22Rv1 (cell line): ENCODE results near the gene CHAT.

Experiments used
- H3K27ac ChIP-seq: fragments of 450-650 bp; 2 replicates; pipeline ENCODE4 v1.5.1; 2017
- ZFX ChIP-seq: fragments of 450-650 bp; IDR thresholded peaks from 2 replicates; pipeline ENCODE4 v1.6.1; 2017; ENCODE audit warnings: antibody characterized with exemption, borderline replicate concordance
- TF ChIP-seq, protein P1 (sequence below): fragments of 450-650 bp; IDR thresholded peaks from 2 replicates; pipeline ENCODE4 v1.5.1; 2017; ENCODE audit warnings: mild to moderate bottlenecking

Gene CHAT

DNA sequence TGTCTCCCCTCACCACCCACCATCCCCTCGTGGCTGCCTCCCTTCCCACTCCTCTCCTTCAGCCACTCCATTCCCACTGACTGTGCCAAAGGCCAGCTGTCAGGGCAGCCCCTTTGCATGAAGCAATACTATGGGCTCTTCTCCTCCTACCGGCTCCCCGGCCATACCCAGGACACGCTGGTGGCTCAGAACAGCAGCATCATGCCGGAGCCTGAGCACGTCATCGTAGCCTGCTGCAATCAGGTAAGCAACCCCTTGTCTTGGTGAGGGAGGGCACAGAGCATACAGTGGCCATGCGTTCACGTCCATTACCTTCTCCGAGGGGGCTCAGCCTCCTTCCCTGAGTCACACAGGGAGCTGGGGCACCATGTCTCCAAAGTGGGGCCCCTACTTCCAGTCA lies 11.6 kb downstream of the CHAT start:
- H3K27ac ChIP-seq = no peak overlapping the region
- no peak for TF ChIP-seq ZFX
- TF ChIP-seq, protein P1, sequence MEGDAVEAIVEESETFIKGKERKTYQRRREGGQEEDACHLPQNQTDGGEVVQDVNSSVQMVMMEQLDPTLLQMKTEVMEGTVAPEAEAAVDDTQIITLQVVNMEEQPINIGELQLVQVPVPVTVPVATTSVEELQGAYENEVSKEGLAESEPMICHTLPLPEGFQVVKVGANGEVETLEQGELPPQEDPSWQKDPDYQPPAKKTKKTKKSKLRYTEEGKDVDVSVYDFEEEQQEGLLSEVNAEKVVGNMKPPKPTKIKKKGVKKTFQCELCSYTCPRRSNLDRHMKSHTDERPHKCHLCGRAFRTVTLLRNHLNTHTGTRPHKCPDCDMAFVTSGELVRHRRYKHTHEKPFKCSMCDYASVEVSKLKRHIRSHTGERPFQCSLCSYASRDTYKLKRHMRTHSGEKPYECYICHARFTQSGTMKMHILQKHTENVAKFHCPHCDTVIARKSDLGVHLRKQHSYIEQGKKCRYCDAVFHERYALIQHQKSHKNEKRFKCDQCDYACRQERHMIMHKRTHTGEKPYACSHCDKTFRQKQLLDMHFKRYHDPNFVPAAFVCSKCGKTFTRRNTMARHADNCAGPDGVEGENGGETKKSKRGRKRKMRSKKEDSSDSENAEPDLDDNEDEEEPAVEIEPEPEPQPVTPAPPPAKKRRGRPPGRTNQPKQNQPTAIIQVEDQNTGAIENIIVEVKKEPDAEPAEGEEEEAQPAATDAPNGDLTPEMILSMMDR = no peak

DNA sequence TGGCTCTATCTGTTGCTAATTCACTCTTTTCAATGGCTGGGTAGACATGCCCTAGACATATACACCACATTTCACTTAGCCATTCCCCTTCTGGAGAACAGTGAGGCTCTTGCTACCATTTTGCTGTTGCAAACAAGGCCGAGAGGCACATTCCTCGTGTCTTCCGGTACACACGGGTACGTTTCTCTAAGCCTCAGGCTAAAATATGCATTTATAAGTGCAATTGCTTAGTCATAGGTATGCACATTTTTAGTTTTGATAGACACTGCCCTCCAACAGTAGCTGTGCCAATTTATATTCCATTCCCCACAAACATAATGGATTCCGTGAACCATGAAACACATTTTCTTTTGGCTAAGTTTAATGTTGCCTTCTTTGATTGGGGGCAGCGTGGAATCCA lies 13.2 kb downstream of the CHAT start:
- no peak for TF ChIP-seq ZFX
- TF ChIP-seq, protein P1 = no peak
- H3K27ac ChIP-seq = no peak overlapping the region

DNA sequence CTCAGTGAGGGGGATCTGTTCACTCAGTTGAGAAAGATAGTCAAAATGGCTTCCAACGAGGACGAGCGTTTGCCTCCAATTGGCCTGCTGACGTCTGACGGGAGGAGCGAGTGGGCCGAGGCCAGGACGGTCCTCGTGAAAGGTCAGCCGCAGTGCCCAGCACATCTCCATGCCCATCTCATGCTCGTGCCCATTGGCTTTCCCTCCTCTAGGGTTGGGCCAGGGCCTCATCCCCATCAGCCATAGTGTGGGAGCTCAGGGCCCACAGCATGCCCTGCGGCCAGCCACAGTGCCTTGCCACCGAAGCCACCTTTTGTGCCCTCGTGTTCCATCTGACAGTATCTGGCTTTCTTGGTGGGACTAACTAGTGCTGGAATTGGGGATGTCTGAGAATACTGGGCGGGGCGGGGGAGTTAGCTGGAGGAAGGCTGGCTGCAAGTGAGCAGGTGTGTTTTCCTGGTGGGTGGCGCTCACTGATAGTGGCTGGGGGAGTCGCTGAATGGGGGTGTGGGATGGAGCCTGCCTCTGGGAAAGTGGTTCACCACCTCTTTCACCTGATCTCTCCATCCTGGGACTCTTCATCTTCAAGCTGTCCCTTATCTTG lies 13.9 kb downstream of the CHAT start:
- TF ChIP-seq, protein P1 = no peak
- H3K27ac ChIP-seq = no peak overlapping the region

DNA sequence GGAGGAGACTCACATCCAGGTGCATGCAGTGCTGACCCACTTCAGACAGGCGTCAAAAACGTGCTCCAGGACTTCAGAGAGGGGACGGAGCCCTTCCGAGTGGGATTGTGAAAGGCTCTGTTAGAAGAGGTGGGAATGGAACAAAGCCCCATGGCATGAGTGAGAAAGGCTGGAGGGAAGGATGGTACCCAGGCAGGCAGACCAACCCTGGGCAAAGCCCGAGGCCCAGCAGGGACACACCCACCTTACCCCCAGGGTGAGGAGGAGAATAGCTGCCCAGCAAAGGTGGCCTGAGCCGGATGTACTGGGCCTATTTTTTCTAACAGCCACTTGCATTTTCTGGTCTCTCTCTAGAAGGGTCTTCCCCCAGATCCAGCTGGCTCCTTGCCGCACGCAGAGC lies 14.8 kb downstream of the CHAT start:
- TF ChIP-seq ZFX = no peak
- TF ChIP-seq, protein P1 = no peak

DNA sequence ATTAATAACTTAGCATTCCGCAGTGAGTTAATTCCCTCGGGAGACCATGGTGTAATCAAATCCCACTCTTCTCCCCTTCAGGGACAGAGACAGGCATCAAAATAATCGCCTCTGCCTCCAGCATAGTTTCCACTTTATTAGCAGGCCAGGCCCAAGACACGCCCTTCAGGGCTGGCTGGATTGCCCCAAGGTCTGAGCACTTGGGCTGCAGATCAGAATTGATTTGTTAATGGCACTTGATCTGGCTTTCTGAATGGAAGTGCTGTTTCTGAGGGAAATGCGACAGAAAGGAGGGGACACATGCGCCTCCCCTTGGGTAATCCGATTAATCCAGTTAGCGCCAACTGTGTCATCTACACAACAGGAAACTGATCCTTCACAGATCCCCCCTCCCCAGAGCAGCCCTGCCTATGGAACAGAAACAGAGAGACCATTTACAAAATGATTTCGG lies 15.6 kb downstream of the CHAT start:
- TF ChIP-seq, protein P1 = no peak
- no peak for TF ChIP-seq ZFX

More for the DNA sequence above, 14.8 kb downstream of the CHAT start:
- H3K27ac ChIP-seq = no peak overlapping the region

DNA sequence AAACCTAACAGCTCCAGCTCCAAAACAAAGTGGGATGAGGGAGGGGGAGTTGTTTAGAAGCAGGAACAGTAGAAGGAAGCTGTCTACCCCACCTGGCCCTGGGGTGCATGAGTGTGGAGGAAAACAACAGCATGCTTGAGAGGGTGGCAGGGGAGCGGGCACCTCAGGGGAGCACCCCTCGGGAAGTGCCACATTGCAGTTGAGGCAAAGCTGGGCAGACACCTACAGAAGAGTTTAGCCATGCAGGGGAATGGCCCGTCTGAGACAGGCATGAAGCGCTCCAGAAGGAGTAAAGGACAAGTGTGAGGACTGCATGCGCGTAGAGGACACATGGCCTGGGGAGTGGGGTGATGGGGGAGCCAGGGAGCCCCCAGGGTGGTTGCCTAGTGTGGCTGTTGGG lies 18.1 kb downstream of the CHAT start:
- no peak for TF ChIP-seq ZFX
- TF ChIP-seq, protein P1 = no peak

More for the DNA sequence above, 15.6 kb downstream of the CHAT start:
- no peak overlapping the region for H3K27ac ChIP-seq

DNA sequence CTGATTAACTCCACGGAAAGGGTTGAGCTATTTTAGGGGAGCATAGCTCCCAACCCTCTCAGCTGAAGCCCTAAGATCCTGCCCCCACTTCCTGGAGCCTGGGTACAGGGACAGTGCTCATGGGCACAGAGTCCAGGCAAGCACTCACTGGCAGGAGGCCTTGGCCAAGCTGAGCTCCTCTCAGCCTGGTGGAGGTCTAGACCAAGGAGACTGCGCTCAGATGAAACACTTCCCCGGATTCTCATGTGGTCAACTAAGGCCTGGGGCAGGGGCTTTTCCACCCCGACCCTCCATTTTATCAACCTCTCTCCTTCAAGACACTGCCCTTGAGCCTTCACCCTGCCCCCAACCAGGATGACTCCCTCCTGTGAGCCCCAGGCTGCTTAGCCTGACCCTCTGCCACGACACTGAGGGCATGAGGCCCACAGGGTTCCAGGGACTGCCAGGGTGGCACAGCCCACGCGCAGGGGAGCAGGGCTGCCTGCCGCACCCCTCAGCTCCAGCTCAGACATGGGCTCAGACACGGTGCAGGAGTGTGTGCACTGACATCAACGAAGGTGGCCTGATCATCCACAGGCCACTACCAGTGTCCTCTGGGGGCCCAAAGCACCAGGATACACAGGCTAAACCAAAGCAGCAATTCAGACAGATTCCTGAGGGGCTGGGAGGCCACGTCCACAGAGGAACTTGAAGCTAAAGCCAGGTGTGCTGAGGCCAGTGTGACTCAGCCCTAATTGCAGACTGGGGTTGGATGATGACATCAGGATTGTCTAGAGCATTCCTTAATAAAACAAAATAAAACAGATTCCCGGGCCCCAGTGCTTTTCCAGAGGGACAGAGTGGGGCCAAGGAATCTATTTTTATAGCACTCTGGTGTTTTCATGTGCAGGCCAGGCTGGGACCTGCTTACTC lies 18.8 kb downstream of the CHAT start:
- TF ChIP-seq ZFX = no peak
- TF ChIP-seq, protein P1 = no peak
- H3K27ac ChIP-seq = no peak overlapping the region

More for the DNA sequence above, 18.1 kb downstream of the CHAT start:
- H3K27ac ChIP-seq = no peak overlapping the region
